GM18508 (cell line): Measurements from ENCODE around the gene LMBR1.
"Not testable (repeated sequence)": the region's sequence is repeated elsewhere in the genome, so short reads cannot be mapped to it uniquely, and the experiment has no call there.

ENCODE experiments used
- ATAC-seq: cut with Tn5 transposase; IDR thresholded peaks from one replicate; pipeline ENCODE4 v1.9.1; 2021; ENCODE audit warnings: moderate number of reproducible peaks; ENCODE audit not compliant: insufficient read depth, unreplicated experiment

Gene LMBR1

DNA sequence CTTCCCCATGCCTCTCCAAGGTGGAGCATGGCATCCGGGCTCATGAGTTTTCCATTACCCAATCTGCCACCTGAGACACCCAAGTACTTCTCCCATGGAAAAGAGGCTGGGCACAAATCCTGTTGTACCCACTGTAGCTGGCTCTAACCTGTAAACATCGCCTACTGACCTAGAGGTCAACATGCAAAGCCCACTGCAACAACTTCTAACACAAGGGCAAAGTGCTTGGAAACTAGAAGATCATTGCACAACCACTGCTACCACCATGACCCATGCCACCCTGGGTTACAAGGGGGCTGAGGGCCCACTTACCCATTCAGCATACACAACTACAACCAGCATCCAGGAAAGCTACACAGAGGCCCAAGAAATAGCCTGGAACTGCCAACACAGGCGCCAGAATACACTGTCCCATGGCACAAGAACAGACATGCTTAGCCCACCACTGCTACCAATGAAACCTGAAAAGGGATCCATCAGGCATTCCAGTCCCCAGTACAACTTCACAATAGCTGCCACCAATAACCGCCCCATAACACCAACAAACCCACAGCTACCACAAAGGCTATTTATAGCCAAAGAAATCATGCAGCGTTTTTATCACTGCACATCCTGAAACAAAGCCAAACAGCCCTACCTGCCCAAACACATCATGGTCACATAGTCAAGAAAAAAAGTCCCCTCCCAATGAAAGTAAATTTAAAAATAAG is 189.1 kb downstream of the LMBR1 start:
- ATAC-seq = no peak

GRCh38 chr7:156703209-156703608 is 189.8 kb downstream of the LMBR1 start:
- ATAC-seq = no peak

DNA sequence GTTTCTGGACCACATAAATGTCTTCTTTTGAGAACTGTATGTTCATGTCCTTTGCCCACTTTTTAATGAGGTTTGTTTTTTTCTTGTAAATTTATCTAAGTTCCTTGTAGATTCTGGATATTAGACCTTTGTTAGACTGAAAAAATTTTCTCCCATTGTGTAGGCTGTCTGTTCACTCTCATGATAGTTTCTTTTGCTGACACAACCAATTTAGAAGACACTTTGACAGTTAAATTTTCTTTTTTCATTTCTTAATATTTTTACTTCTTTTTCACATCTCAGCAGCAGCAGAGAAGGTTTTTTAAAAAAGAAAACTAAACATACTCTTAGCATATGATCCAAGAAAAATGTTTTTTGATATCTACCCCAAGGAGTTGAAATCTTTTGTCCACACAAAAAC is 190.6 kb downstream of the LMBR1 start:
- no peak for ATAC-seq

GRCh38 chr7:156701787-156702186 is 191.2 kb downstream of the LMBR1 start:
- ATAC-seq = not testable (repeated sequence)

DNA sequence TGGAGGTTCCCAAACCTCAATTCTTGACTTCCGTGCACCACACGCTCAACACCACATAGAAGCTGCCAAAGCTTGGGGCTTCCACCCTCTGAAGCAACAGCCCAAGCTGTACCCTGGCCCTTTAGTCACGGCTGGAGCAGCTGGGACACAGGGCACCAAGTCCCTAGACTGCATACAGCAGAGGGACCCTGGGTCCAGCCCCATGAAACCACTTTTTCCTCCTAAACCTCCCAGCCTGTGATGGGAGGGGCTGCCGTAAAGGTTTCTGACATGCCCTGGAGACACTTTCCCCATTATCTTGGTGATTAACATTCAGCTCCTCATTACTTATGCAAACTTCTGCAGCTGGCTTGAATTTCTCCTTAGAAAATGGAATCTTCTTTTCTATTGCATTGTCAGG is 194.5 kb downstream of the LMBR1 start:
- ATAC-seq = not testable (repeated sequence)

GRCh38 chr7:156697283-156697682 is 195.7 kb downstream of the LMBR1 start:
- not testable (repeated sequence) for ATAC-seq

- ATAC-seq = no peak
Observed at GRCh38 chr7:156693627-156694026, 199.4 kb downstream of the LMBR1 start.

DNA sequence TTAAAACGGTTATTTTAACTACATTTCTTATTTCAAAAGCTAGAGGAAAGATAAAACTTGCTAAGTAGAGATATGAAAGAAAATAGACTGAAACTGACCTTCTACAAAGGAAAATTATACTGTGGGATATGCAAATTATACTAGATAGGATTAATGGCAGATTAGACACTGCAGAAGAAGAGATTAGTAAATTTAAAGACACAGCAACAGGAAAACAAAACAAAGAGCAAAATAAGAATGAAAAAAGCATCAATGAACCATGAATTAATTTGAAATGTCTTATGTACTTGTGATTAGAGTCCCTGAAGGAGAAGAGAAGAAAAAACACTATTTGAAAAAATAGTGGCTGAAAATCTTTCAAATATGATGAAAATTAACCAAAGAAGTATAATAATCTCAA is 200.1 kb downstream of the LMBR1 start:
- ATAC-seq = no peak

- ATAC-seq = no peak
Observed at GRCh38 chr7:156691764-156692163, 201.2 kb downstream of the LMBR1 start.

DNA sequence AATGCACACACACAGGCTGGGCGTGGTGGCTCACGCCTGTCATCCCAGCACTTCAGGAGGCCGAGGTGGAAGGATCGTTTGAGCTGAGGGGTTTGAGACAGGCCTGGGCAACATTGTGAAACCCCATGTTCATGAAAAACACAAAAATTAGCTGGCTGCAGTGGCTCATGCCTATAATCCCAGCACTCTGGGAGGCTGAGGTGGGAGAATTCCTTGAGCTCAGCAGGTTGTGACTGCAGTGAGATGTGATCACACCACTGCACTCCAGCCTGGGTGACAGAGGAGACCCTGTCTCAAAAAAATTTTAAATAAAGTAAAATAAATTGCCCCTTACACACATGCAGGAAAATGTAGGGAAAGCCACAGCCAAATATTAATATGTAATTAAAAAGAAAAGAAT is 208.3 kb downstream of the LMBR1 start:
- no peak for ATAC-seq

DNA sequence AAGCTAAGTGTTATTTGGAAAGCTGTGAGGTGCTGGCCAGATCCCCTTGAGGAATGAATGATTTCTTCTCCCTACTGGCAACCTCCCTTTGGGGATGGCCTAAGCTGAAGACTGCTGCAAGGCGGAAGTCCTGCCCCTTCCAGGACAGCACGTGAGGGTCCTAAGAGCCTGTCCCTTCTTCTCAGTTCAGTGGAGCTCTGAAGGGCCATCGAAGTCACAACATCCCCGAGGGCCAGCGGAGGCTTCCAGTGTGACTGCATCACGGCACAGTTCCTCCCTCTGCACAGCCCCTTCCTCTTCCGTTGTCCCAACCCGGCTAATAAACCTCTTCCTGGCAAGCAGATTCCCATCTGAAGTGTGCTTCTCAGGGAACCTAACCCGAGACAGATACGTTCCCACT is 208.7 kb downstream of the LMBR1 start:
- no peak for ATAC-seq

- ATAC-seq = no peak
Observed at GRCh38 chr7:156682928-156683327, 210.1 kb downstream of the LMBR1 start.

GRCh38 chr7:156680281-156680680 is 212.7 kb downstream of the LMBR1 start:
- ATAC-seq = no peak

GRCh38 chr7:156677374-156678054 is 215.5 kb downstream of the LMBR1 start:
- no peak for ATAC-seq

GRCh38 chr7:156676263-156676662 is 216.7 kb downstream of the LMBR1 start:
- no peak for ATAC-seq

GRCh38 chr7:156675721-156676120 is 217.3 kb downstream of the LMBR1 start:
- ATAC-seq = no peak

DNA sequence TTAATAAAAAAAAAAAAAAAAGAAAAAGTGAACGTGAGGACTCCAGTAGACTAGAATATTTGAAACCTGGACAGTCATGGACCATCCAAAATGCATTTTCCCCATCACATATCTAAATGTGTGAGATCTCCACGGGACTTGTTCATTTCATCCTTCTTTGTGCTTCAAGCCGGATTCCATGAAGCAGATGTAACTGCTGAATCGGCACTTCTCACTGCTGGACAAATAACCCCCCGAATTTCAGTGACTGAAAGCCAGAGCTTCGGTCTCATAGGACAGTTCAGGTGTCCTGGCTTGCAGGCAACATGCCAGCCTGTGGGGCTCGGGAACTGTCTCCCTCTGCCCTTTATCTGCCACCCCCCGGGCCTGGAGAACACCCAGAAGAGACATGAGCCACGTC is 219.1 kb downstream of the LMBR1 start:
- no peak for ATAC-seq

DNA sequence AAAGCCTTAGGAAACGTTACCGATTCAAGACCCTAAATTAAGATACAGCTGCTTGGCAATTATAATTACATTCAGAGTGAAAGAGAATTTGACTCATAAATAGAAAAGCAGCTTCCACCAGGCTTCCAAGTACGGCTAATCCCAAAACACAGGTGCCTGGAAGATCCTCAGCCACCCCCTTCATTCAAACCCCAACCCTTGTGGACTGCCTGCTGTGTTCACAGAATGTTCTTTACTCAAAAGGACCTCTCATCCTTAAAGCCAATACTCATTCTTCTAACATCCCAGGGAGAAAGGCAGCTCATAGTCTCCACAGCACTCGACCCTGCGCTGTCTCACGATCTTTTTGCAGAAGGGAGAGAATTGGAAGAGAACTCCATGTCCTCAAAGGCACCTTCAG is 219.5 kb downstream of the LMBR1 start:
- ATAC-seq = no peak

GRCh38 chr7:156669035-156669828 is 223.8 kb downstream of the LMBR1 start:
- no peak for ATAC-seq

GRCh38 chr7:156668130-156668741 is 224.7 kb downstream of the LMBR1 start:
- no peak for ATAC-seq

- ATAC-seq = no peak
Observed at GRCh38 chr7:156667110-156667426, 225.9 kb downstream of the LMBR1 start.
